K562 (cell line): ENCODE data around the gene ATP12A. TPM values are rescaled to one million over a fixed set of nuclear protein-coding genes. Genes with fewer than 3 reads are reported as not detected.

Experiments
- ATAC-seq: fragments of 200-7000 bp; cut with Tn5 transposase; 3 replicates; pipeline ENCODE4 v1.9.1; 2020; ENCODE audit warnings: moderate library complexity
- BruUV-seq: library from RNA; stranded (reverse); fragments of 400-500 nt; replicated peaks from 2 replicates; lab custom pipeline; 2021; lab: Mats Ljungman, UMichigan
- CTCF ChIA-PET: fragments of 300-600 bp; formaldehyde crosslinking; extraction: SDS; loops from one replicate; lab custom pipeline; 2021; ENCODE audit warnings: low intra/inter-chr PET ratio; lab: Yijun Ruan, JAX
- POLR2A ChIA-PET: fragments of 300-600, 350-650 bp; sonication (Branson Sonifier 250); formaldehyde crosslinking; extraction: SDS; loops from one replicate; lab custom pipeline; 2021; ENCODE audit warnings: antibody characterized with exemption, inconsistent platforms; lab: Yijun Ruan, JAX
- DNase-seq, 4 experiments: peaks; one replicate each; pipeline versions ENCODE4 v3.0.0 to v3.0.0-alpha.2; 2011 to 2018; ENCODE audit warnings: low spot score in 3 of 4, mixed read lengths in 3 of 4; ENCODE audit errors: extremely low read depth in 1 of 4
- FAIRE-seq: peaks from 2 replicates; lab custom pipeline; 2011; peaks lifted over from hg19 to GRCh38; lab: Jason Lieb, UNC
- H2AFZ ChIP-seq: 2 replicates; pipeline ENCODE4 v1.6.0; 2011; ENCODE audit warnings: low read depth, low read length, control low read depth, inconsistent platforms
- H3K27ac ChIP-seq: fragments of 200-600 bp; 3 replicates; pipeline ENCODE4 v1.8.0; 2011; ENCODE audit warnings: low read depth, mild to moderate bottlenecking, control low read depth, inconsistent platforms, low read length, moderate library complexity, mixed read lengths; ENCODE audit errors: extremely low read depth
- H3K27me3 ChIP-seq, 2 experiments: fragments of 300-600 bp in 1 of 2; 2 replicates in 1 of 2; 3 replicates in 1 of 2; pipeline versions ENCODE4 v1.6.0 to v1.8.0; 2011; ENCODE audit warnings: inconsistent platforms in 2 of 2, low read length in 2 of 2, mild to moderate bottlenecking in 1 of 2, mixed read lengths in 1 of 2, moderate library complexity in 1 of 2; ENCODE audit not compliant: control insufficient read depth in 2 of 2, insufficient read depth in 2 of 2
- H3K36me3 ChIP-seq: fragments of 300-600 bp; 3 replicates; pipeline ENCODE4 v1.8.0; 2011; ENCODE audit warnings: mild to moderate bottlenecking, low read length, inconsistent platforms; ENCODE audit not compliant: control insufficient read depth, insufficient read depth
- H3K4me1 ChIP-seq, 2 experiments: fragments of 200-600 bp in 1 of 2; replicated peaks in 1 of 2; 2 replicates in 1 of 2; 3 replicates in 1 of 2; pipeline versions ENCODE4 v1.5.1 to v1.8.0; 2011; ENCODE audit warnings: inconsistent platforms in 2 of 2, low read length in 2 of 2, mild to moderate bottlenecking in 1 of 2, mixed read lengths in 1 of 2, moderate library complexity in 1 of 2; ENCODE audit not compliant: control insufficient read depth in 2 of 2, insufficient read depth in 2 of 2
- H3K4me2 ChIP-seq: 2 replicates; pipeline ENCODE4 v1.6.1; 2011; ENCODE audit warnings: low read length, control low read depth, inconsistent platforms, mixed read lengths; ENCODE audit not compliant: insufficient read depth
- H3K4me3 ChIP-seq: fragments of 200-600 bp; sonication (generic), shearing (Covaris generic); 2 replicates; pipeline ENCODE4 v1.5.1; 2016; ENCODE audit warnings: control low read depth, inconsistent platforms
- H3K79me2 ChIP-seq: fragments of 200-600 bp; 3 replicates; pipeline ENCODE4 v1.8.0; 2011; ENCODE audit warnings: low read length, inconsistent platforms; ENCODE audit not compliant: control insufficient read depth, insufficient read depth
- H3K9ac ChIP-seq, 2 experiments: 2 replicates each; pipeline versions ENCODE4 v1.6.0 to v1.6.1; 2011; ENCODE audit warnings: low read depth in 2 of 2, low read length in 2 of 2, control low read depth in 1 of 2, inconsistent platforms in 1 of 2, mild to moderate bottlenecking in 1 of 2, mixed read lengths in 1 of 2; ENCODE audit not compliant: insufficient read depth in 1 of 2
- H3K9me1 ChIP-seq: one replicate; pipeline ENCODE4 v1.6.0; 2011; ENCODE audit warnings: inconsistent platforms, mild to moderate bottlenecking, low read length, moderate library complexity; ENCODE audit not compliant: control insufficient read depth, insufficient read depth
- H3K9me3 ChIP-seq: replicated peaks from 2 replicates; pipeline ENCODE4 v1.5.1; 2011; ENCODE audit warnings: low read depth, low read length, inconsistent platforms; ENCODE audit not compliant: control insufficient read depth, insufficient read depth
- H4K20me1 ChIP-seq: replicated peaks from 2 replicates; pipeline ENCODE4 v1.6.1; 2011; ENCODE audit warnings: low read length, inconsistent platforms, mixed read lengths; ENCODE audit not compliant: control insufficient read depth, insufficient read depth
- CBFA2T3 ChIP-seq: fragments of 450-650 bp; IDR thresholded peaks from 2 replicates; pipeline ENCODE4 v1.6.1; 2017
- CREB1 ChIP-seq, 2 experiments: sonication (generic) in 1 of 2; formaldehyde crosslinking in 1 of 2; IDR thresholded peaks; 2 replicates each; pipeline versions ENCODE4 v1.6.1 to v1.8.0; 2012 to 2022; ENCODE audit warnings: inconsistent platforms in 1 of 2, mild to moderate bottlenecking in 1 of 2, missing genetic modification reagents in 1 of 2, moderate library complexity in 1 of 2
- DEAF1 ChIP-seq: fragments of 450-650 bp; formaldehyde crosslinking; IDR thresholded peaks from 2 replicates; pipeline ENCODE4 v1.4.0; 2020; ENCODE audit warnings: mild to moderate bottlenecking, moderate library complexity
- NFXL1 ChIP-seq: fragments of 450-650 bp; formaldehyde crosslinking; IDR thresholded peaks from 2 replicates; pipeline ENCODE4 v1.4.0; 2021; ENCODE audit warnings: mild to moderate bottlenecking
- RBM17 ChIP-seq: fragments of 200-400 bp; formaldehyde crosslinking; IDR thresholded peaks from 2 replicates; pipeline ENCODE4 v1.6.1; 2017; ENCODE audit warnings: low read depth, mild to moderate bottlenecking, low read length, borderline replicate concordance
- SMARCC2 ChIP-seq: fragments of 450-650 bp; IDR thresholded peaks from 2 replicates; pipeline ENCODE4 v1.6.1; 2017; ENCODE audit warnings: antibody characterized with exemption, moderate library complexity, mild to moderate bottlenecking, low read depth
- TBP ChIP-seq: optimal IDR thresholded peaks from 2 replicates; pipeline ENCODE3; 2011; ENCODE audit warnings: low read depth, low read length, improper control_type of control experiment
- in situ Hi-C: fragments of 300-500 bp; cut with MboI; formaldehyde crosslinking; loops from 4 replicates; pipeline ENCODE4 v1.15.0; 2018; ENCODE audit warnings: inconsistent platforms, mixed read lengths
- intact Hi-C: fragments of 100-400 bp; cut with micrococcal nuclease; formaldehyde crosslinking; loops from 2 replicates; pipeline ENCODE4 v1.14.2; 2022
- polyA plus RNA-seq, 8 experiments: library from polyadenylated mRNA; depleted of rRNA in 4 of 8; stranded (reverse) in 5 of 8; unstranded in 3 of 8; fragments of >200 nt; fragmentation: Nextera tagmentation in 2 of 8; fragmentation: Illumina TruSeq in 1 of 8; extraction: Ambion mirVana in 2 of 8; extraction: Trizol in 1 of 8; gene quantifications; 2 replicates each; pipeline versions ENCODE4 v1.2.1 to v1.2.3, GENCODE V29; 2011 to 2014; ENCODE audit warnings: inconsistent platforms in 1 of 8, missing spikeins in 1 of 8
- total RNA-seq, 7 experiments: library from RNA; depleted of rRNA in 6 of 7; stranded (reverse); fragments of >200 nt in 6 of 7; fragmentation: Illumina TruSeq in 2 of 7; extraction: Trizol in 2 of 7; gene quantifications; 2 replicates each; pipeline versions ENCODE4 v1.2.1 to v1.2.3, GENCODE V29; 2011 to 2021; ENCODE audit warnings: low replicate concordance in 1 of 7
- TF ChIP-seq, protein P1 (sequence below), 3 experiments: fragments of 200-800 bp in 1 of 3; fragments of 250-450 bp in 1 of 3; fragments of 450-650 bp in 1 of 3; sonication (Bioruptor Pico) in 1 of 3; sonication (Bioruptor generic) in 1 of 3; formaldehyde crosslinking in 1 of 3; IDR thresholded peaks; 2 replicates each; pipeline versions ENCODE4 v1.6.1 to v1.8.0; 2016 to 2022; ENCODE audit warnings: mild to moderate bottlenecking in 2 of 3, missing genetic modification characterization in 2 of 3, missing compliant biosample characterization in 1 of 3, moderate library complexity in 1 of 3
- TF ChIP-seq, protein P2 (sequence below): sonication (generic); formaldehyde crosslinking; IDR thresholded peaks from 2 replicates; pipeline ENCODE4 v1.8.0; 2022; ENCODE audit warnings: mild to moderate bottlenecking, missing genetic modification reagents

Gene ATP12A
- total and polyA plus RNA-seq, 9 of the 15 experiments (the other 6 are each of a cell fraction or from before 2014, with no cell fraction given), result not detected

GRCh38 chr13:24759197-24759596 lies 79.0 kb downstream of the ATP12A start:
- POLR2A ChIA-PET, result interaction anchor here (0.6 kb wide), 1 partner anchor 240 kb away, joined by 3 read pairs; no protein-coding TSS in a partner anchor
- Histone ChIP-seq H3K4me2 (no peak overlapping the region), H3K36me3 (no peaks in the 10 kb centered on the region), H3K9me3 (no peaks in the 10 kb centered on the region), H3K9ac (no peak overlapping the region), H3K27ac (no peak overlapping the region), H3K4me1 (peaks cover 0 to 5% of the 10 kb centered on the region in 2 experiments; a peak in 1 of 5 replicates), H3K4me3 (no peak overlapping the region), H4K20me1 (no peaks in the 10 kb centered on the region), H3K79me2 (no peaks in the 10 kb centered on the region), H2AFZ (no peak overlapping the region), H3K9me1 (no peaks in the 10 kb centered on the region), H3K27me3 (no peaks in the 10 kb centered on the region)
- FAIRE-seq (no peak), DNase-seq (no peak), ATAC-seq (no peak)
- TF ChIP-seq TBP (no peak), SMARCC2 (no peak), NFXL1 (CRISPR knock-in tag) (no peak), DEAF1 (CRISPR knock-in tag) (no peak), CREB1 (IDR thresholded peaks at IDR 0.05) (no peak), CREB1 (CRISPR knock-in tag; IDR thresholded peaks at IDR 0.05) (no peak), RBM17 (no peak), CBFA2T3 (no peak)
- TF ChIP-seq, protein P1, sequence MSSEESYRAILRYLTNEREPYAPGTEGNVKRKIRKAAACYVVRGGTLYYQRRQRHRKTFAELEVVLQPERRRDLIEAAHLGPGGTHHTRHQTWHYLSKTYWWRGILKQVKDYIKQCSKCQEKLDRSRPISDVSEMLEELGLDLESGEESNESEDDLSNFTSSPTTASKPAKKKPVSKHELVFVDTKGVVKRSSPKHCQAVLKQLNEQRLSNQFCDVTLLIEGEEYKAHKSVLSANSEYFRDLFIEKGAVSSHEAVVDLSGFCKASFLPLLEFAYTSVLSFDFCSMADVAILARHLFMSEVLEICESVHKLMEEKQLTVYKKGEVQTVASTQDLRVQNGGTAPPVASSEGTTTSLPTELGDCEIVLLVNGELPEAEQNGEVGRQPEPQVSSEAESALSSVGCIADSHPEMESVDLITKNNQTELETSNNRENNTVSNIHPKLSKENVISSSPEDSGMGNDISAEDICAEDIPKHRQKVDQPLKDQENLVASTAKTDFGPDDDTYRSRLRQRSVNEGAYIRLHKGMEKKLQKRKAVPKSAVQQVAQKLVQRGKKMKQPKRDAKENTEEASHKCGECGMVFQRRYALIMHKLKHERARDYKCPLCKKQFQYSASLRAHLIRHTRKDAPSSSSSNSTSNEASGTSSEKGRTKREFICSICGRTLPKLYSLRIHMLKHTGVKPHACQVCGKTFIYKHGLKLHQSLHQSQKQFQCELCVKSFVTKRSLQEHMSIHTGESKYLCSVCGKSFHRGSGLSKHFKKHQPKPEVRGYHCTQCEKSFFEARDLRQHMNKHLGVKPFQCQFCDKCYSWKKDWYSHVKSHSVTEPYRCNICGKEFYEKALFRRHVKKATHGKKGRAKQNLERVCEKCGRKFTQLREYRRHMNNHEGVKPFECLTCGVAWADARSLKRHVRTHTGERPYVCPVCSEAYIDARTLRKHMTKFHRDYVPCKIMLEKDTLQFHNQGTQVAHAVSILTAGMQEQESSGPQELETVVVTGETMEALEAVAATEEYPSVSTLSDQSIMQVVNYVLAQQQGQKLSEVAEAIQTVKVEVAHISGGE (CRISPR knock-in tag; IDR thresholded peaks at IDR 0.05), result no peak
- TF ChIP-seq, protein P2, sequence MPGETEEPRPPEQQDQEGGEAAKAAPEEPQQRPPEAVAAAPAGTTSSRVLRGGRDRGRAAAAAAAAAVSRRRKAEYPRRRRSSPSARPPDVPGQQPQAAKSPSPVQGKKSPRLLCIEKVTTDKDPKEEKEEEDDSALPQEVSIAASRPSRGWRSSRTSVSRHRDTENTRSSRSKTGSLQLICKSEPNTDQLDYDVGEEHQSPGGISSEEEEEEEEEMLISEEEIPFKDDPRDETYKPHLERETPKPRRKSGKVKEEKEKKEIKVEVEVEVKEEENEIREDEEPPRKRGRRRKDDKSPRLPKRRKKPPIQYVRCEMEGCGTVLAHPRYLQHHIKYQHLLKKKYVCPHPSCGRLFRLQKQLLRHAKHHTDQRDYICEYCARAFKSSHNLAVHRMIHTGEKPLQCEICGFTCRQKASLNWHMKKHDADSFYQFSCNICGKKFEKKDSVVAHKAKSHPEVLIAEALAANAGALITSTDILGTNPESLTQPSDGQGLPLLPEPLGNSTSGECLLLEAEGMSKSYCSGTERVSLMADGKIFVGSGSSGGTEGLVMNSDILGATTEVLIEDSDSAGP (CRISPR knock-in tag), result no peak
- CTCF ChIA-PET, result no interaction called here
- in situ Hi-C loops (no loop called here), intact Hi-C loops (no loop called here)
- BruUV-seq, result no TSS peak
